GM19240 (cell line): ENCODE measurements around the gene ADAMTS16.

Experiments
- DNase-seq: peaks from one replicate; pipeline ENCODE4 v3.0.0; 2011; ENCODE audit warnings: low spot score; ENCODE audit not compliant: insufficient read length

The ADAMTS16 gene

GRCh38 chr5:5341531-5342292 is 201.6 kb downstream of the ADAMTS16 start:
- DNase-seq: no peak

DNA sequence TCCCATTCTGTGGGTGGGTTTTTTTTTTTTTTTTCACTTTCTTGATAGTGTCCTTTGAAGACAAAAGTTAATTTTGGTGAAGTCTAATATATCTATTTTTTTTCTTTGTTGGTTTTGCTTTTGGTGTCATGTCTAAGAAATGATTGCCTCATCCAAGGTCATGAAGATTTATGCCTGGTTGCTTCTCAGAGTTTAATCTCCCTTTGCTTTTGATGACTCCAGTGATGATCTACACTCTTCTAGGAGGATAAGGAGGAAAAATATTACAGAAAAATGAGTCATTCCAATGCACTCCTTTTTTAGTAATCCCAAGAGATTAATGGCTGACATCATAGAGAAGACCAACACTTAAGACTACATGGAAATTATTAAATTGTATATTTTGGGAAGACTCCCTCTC is 202.7 kb downstream of the ADAMTS16 start:
- DNase-seq: no peak

DNA sequence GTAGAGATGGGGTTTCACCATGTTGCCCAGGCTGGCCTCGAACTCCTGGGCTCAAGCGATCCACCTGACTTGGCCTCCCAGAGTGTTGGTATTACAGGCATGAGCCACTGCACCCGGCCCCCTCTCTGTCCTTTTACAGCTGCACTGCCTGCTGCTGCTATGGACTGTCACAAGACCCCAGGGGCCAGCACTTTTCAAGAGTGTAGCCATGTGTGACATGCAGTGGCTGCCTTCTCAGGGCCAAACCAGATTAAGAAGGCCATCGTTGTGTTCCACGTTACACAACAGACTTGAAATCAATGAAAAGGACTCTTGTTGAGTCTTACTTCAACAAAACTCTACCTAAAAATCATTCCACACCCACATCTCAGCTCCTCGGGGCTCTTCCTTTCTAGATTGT is 203.4 kb downstream of the ADAMTS16 start:
- DNase-seq: no peak

- DNase-seq: no peak
These were observed 204.0 kb downstream of the ADAMTS16 start for GRCh38 chr5:5344051-5344571.

DNA sequence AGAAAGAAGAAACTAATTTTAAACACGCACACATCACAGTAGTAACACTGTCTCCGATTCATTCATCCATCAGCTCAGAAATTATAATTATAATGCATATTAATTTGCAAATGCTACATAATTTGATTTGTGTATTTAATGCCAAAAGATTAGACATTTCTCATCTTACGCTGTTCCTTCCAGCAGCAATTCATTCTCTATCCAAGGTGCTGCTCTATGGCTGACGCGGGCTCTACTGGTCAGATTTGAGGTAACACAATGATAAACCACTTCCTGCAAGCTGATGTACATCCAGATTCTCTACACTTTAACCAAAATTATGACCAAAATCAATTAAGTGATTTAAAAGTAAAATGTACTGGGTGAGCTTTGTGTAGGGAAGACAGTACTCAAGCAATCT is 204.5 kb downstream of the ADAMTS16 start:
- DNase-seq: no peak

- DNase-seq: no peak
These were observed 207.3 kb downstream of the ADAMTS16 start for GRCh38 chr5:5347442-5347841.

DNA sequence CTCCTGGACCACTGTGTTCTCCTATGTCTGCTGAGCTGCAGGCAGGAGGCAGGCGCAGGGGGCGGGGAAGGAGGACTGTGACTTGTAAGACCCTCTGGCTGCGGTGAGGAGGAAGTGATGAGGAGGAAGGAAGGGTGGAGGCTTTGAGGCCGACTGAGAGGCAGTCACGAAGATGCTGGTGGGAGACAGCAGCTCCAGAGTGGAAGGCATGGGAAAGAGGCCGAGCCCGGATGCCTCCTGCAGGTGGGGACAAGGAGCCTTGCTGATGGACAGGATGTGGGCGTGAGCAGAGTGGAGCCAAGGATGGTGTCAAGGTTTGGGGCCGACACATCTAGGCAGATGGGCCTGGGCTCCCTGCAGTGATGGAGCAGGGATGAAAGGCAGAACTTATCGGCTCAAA is 208.0 kb downstream of the ADAMTS16 start:
- no peak for DNase-seq

- DNase-seq: no peak
These were observed 208.4 kb downstream of the ADAMTS16 start for GRCh38 chr5:5348576-5348975.

GRCh38 chr5:5350101-5350500 is 210.0 kb downstream of the ADAMTS16 start:
- DNase-seq: no peak

- DNase-seq: no peak
These were observed 211.3 kb downstream of the ADAMTS16 start for GRCh38 chr5:5351288-5351979.

DNA sequence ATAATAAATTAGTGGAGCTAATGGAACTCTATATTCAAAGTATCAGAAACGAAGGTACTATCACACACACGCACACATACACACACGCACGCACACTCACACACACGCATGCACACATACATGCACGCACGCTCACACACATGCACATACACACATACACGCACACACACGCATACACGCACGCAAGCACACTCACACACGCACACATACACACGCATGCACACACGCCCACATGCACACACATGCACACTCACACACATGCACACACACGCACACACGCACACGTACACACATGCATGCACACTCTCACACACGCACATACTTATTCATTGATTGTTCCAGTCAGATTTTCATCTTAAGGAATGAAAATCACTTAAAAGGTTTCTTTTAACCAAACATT is 212.5 kb downstream of the ADAMTS16 start:
- DNase-seq: no peak

DNA sequence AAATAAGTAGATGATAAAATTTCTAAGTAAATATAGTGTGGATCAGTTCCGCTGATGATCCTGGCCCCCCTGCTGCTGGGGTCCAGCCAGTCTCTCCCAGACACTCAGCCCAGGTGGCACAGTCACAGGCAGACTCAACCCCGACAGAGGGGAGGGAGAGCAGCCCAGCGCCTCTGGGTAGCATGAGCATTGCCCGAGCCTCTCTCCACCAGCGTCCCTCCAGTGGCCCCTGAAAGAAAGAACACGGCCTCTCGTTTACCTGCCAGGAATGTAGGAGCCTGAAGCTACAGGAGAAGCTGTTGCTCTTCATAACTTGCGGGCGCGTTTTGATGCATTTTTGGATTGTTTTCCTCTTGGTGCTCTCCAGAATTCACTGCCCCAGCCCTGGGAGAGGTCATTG is 213.6 kb downstream of the ADAMTS16 start:
- DNase-seq: no peak

- DNase-seq: no peak
These were observed 216.6 kb downstream of the ADAMTS16 start for GRCh38 chr5:5356765-5357164.

- no peak for DNase-seq
These were observed 219.5 kb downstream of the ADAMTS16 start for GRCh38 chr5:5359618-5360017.

GRCh38 chr5:5360363-5360940 is 220.3 kb downstream of the ADAMTS16 start:
- DNase-seq: no peak

DNA sequence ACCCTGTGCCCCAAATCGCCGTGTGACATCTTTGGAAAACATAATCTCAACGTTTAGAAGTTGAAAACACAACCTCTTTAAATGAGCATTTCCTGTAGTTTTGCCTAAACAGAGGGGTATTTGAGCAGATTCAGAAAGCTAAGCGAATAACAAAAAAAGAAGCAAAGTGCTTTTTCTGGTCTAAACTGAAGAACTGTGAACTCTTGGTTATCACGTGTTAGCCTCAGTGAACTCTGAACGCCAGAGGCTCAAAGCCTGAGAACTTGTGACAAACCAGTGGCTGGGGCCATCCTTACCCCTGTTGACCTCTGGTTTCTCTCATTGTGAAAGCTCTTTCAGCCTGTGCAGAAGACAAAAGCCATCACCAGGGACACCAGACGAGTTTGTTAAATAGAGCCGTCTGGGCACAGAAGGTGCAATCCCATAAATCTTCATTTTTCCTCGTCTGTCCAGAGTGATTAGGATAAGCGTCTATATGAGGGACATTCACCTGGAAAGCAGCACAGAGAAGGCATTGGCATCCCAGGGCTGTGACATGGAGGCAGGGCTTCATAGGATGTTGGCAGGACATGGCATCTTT is 220.9 kb downstream of the ADAMTS16 start:
- no peak for DNase-seq

DNA sequence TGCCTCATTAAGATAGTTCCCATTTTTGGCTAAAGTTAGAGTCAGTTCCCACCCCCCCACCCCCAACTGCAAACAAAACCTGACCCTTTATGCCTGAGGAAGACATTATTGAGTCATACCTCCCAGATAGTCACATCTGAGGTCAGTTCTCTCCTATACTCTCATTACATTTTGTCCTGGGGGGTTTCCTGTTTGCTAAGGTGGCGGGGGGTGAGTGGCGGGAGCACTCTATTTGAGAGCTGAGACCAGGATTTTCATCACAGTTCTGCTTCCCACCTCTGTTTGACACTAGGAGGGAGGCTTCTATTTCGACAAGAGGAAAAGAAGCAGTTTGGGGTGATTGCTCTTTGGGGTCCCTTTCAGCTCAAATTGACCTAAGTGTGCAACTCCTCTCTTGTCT is 222.9 kb downstream of the ADAMTS16 start:
- DNase-seq: no peak

DNA sequence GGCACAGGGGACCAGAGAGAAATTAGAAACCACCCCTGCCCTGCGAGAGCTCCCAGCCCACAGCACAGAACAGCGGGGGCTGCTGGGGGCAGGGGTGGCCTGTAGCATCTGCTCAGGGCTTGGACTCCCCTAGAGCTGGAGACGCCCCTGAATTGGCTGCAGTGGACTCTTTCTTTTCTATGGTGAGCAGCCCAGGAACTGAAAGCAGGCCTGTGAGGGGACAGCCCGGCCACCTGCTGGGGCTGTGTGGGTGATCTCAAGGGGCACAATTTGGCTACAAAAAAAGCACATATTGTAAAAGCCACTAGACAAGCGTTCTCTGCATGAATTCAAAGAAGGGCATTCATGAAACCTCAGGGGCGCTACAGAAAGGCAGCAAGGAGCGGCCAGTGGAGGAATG is 224.8 kb downstream of the ADAMTS16 start:
- DNase-seq: no peak

- no peak for DNase-seq
These were observed 227.6 kb downstream of the ADAMTS16 start for GRCh38 chr5:5367739-5368138.

GRCh38 chr5:5369051-5369605 is 229.0 kb downstream of the ADAMTS16 start:
- DNase-seq: no peak
